ENCODE results near the gene SURF1. TPM values are rescaled to one million over a fixed set of nuclear protein-coding genes. Genes with fewer than 3 reads are reported as not detected.

The SURF1 gene
- total and polyA plus RNA-seq, 12 donors, result 50.9 to 111 (median 72.8) TPM

DNA sequence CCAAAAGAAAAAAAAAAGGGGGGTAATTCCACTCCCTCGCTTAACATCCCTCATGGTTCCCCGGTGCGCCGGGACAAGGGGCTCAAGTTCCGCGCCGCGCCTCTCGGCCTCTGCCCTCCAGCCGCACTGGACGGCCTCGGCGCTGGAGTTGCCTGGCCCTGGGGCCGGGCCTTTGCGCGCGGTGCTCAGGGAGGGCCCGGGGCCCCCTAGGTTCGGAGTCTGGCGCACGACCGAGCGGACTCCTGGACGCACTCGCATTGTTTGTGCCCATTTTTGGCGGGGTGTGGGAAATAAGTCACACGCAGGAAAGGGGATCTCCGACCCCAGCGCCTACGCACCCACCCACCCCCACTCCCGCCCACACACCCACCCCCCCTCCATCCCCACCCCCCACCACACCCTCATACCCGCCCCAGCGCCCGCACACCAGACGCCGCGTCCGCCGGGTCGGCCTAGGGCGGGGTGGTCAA lies 8.7 kb downstream of the SURF1 start:
- Histone ChIP-seq H3K4me1 (replicated peaks in 1 of 2) (peaks cover 14 to 27% of the 10 kb centered on the region in 2 donors), H3K9me3 (replicated peaks in 1 of 3) (no peaks in the 10 kb centered on the region), H3K27ac (peak overlapping the region; percentile 58 to 95 (median 94)), H3K27me3 (no peaks in the 10 kb centered on the region), H3K4me3 (peak overlapping the region; percentile 89 to 98 (median 97)), H3K36me3 (replicated peaks in 1 of 2) (peaks cover 0 to 66% of the 10 kb centered on the region in 2 donors)
- TF ChIP-seq, protein P1, sequence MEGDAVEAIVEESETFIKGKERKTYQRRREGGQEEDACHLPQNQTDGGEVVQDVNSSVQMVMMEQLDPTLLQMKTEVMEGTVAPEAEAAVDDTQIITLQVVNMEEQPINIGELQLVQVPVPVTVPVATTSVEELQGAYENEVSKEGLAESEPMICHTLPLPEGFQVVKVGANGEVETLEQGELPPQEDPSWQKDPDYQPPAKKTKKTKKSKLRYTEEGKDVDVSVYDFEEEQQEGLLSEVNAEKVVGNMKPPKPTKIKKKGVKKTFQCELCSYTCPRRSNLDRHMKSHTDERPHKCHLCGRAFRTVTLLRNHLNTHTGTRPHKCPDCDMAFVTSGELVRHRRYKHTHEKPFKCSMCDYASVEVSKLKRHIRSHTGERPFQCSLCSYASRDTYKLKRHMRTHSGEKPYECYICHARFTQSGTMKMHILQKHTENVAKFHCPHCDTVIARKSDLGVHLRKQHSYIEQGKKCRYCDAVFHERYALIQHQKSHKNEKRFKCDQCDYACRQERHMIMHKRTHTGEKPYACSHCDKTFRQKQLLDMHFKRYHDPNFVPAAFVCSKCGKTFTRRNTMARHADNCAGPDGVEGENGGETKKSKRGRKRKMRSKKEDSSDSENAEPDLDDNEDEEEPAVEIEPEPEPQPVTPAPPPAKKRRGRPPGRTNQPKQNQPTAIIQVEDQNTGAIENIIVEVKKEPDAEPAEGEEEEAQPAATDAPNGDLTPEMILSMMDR (IDR thresholded peaks at IDR 0.05), result no peak
- no peak for TF ChIP-seq POLR2A (IDR thresholded peaks at IDR 0.05)
- peak in 4 of 7 donors; percentile 45 to 56 (median 52) for DNase-seq
- whole genome bisulfite sequencing, 4 donors, result 0 to 1% (median 0%) methylated on average over 12 to 41 of the region's 41 CpGs
- intact Hi-C loops (cut with DNase I), result no loop called here

GRCh38 chr9:133346021-133346785 lies 10.1 kb downstream of the SURF1 start:
- Histone ChIP-seq H3K36me3 (replicated peaks in 1 of 2) (peaks cover 0 to 66% of the 10 kb centered on the region in 2 donors), H3K27me3 (no peaks in the 10 kb centered on the region), H3K9me3 (replicated peaks in 1 of 3) (no peaks in the 10 kb centered on the region), H3K4me3 (peak overlapping the region in 1 of 4 donors; percentile 89), H3K4me1 (replicated peaks in 1 of 2) (peaks cover 14 to 27% of the 10 kb centered on the region in 2 donors), H3K27ac (peak overlapping the region in 4 of 5 donors; percentile 12 to 95 (median 79))
- WGBS, 4 donors, result 56 to 71% (median 66%) methylated on average over 12 to 15 of the region's 15 CpGs
- DNase-seq, result peak in 2 of 7 donors; percentile 19 to 39
- intact Hi-C loops (cut with DNase I), result no loop called here
- no peak for TF ChIP-seq POLR2A (IDR thresholded peaks at IDR 0.05)
- TF ChIP-seq, protein P1 (IDR thresholded peaks at IDR 0.05), result no peak

- Histone ChIP-seq H3K4me1 (replicated peaks in 1 of 2) (peaks cover 14 to 33% of the 10 kb centered on the region in 2 donors), H3K4me3 (no peak overlapping the region), H3K9me3 (replicated peaks in 1 of 3) (no peaks in the 10 kb centered on the region), H3K27ac (no peak overlapping the region), H3K27me3 (no peaks in the 10 kb centered on the region), H3K36me3 (replicated peaks in 1 of 2) (peaks cover 0 to 66% of the 10 kb centered on the region in 2 donors)
- TF ChIP-seq, protein P1 (IDR thresholded peaks at IDR 0.05), result no peak
- no peak for TF ChIP-seq POLR2A (IDR thresholded peaks at IDR 0.05)
- intact Hi-C loops (cut with DNase I), result no loop called here
- DNase-seq, result peak in 1 of 7 donors; percentile 20
- 84 to 94% (median 92%) methylated on average over 5 to 6 of the region's 6 CpGs for whole genome bisulfite sequencing, 4 donors
These were observed 10.7 kb downstream of the SURF1 start for GRCh38 chr9:133345596-133345995.

DNA sequence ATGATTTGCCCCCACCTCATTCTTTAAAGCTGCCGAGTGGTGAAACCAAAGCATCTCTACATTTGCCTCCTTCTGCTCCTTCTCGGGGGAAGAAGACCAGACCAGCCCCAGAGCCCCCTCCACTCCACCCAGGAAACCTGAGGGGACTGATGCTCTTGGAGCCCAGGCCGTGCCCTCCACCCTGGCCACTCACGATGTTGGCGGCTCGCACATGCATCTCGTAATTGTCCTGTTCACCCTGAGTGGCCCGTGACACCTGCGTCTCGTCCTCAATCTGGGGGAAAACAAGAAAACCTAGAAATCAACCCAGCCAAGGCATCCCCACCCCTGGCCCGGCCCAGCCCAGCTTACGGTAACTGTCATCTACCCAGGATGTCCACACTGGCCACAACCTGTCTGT lies 11.3 kb downstream of the SURF1 start:
- no peaks in the 10 kb centered on the region for H3K27me3 ChIP-seq
- H3K4me1 ChIP-seq (replicated peaks in 1 of 2), result peaks cover 18 to 38% of the 10 kb centered on the region in 2 donors
- peaks cover 0 to 60% of the 10 kb centered on the region in 2 donors for H3K36me3 ChIP-seq (replicated peaks in 1 of 2)
- H3K4me3 ChIP-seq, result no peak overlapping the region
- no peak for DNase-seq
- WGBS, 4 donors, result 90 to 95% (median 93%) methylated on average over 7 to 12 of the region's 12 CpGs
- H3K27ac ChIP-seq, result no peak overlapping the region
- intact Hi-C loops (cut with DNase I), result no loop called here
- H3K9me3 ChIP-seq (replicated peaks in 1 of 3), result no peaks in the 10 kb centered on the region
- TF ChIP-seq POLR2A (IDR thresholded peaks at IDR 0.05), result no peak
- TF ChIP-seq, protein P1 (IDR thresholded peaks at IDR 0.05), result no peak
